Measurements from ENCODE around the gene PPM1H.

PPM1H gene

GRCh38 chr12:62806893-62807292, 128.1 kb downstream of the PPM1H start:
- Histone ChIP-seq H3K9ac (ENCODE audit: low read depth, low read length) (no peak overlapping the region), H3K4me1 (ENCODE audit: insufficient read depth, low read length) (no peaks in the 10 kb centered on the region), H3K36me3 (ENCODE audit: insufficient read depth, low read length) (no peaks in the 10 kb centered on the region), H3K9me3 (ENCODE audit: control insufficient read depth, insufficient read depth, low read length) (no peaks in the 10 kb centered on the region)

GRCh38 chr12:62806244-62806836, 128.6 kb downstream of the PPM1H start:
- H3K36me3 ChIP-seq (ENCODE audit: insufficient read depth, low read length): no peaks in the 10 kb centered on the region
- no peak overlapping the region for H3K9ac ChIP-seq (ENCODE audit: low read depth, low read length)
- H3K4me1 ChIP-seq (ENCODE audit: insufficient read depth, low read length): no peaks in the 10 kb centered on the region
- no peaks in the 10 kb centered on the region for H3K9me3 ChIP-seq (ENCODE audit: control insufficient read depth, insufficient read depth, low read length)

GRCh38 chr12:62805517-62805916, 129.4 kb downstream of the PPM1H start:
- Histone ChIP-seq H3K36me3 (ENCODE audit: insufficient read depth, low read length) (no peaks in the 10 kb centered on the region), H3K9ac (ENCODE audit: low read depth, low read length) (no peak overlapping the region), H3K9me3 (ENCODE audit: control insufficient read depth, insufficient read depth, low read length) (no peaks in the 10 kb centered on the region), H3K4me1 (ENCODE audit: insufficient read depth, low read length) (no peaks in the 10 kb centered on the region)

GRCh38 chr12:62803756-62804155, 131.2 kb downstream of the PPM1H start:
- peaks cover 6% of the 10 kb centered on the region for H3K4me1 ChIP-seq (ENCODE audit: insufficient read depth, low read length)
- H3K9ac ChIP-seq (ENCODE audit: low read depth, low read length): no peak overlapping the region
- H3K36me3 ChIP-seq (ENCODE audit: insufficient read depth, low read length): no peaks in the 10 kb centered on the region
- H3K9me3 ChIP-seq (ENCODE audit: control insufficient read depth, insufficient read depth, low read length): no peaks in the 10 kb centered on the region

- Histone ChIP-seq H3K36me3 (ENCODE audit: insufficient read depth, low read length) (no peaks in the 10 kb centered on the region), H3K9ac (ENCODE audit: low read depth, low read length) (no peak overlapping the region), H3K9me3 (ENCODE audit: control insufficient read depth, insufficient read depth, low read length) (no peaks in the 10 kb centered on the region), H3K4me1 (ENCODE audit: insufficient read depth, low read length) (peaks cover 11% of the 10 kb centered on the region)
Measured at GRCh38 chr12:62802984-62803383, 132.0 kb downstream of the PPM1H start.

- Histone ChIP-seq H3K4me1 (ENCODE audit: insufficient read depth, low read length) (peaks cover 11% of the 10 kb centered on the region), H3K9me3 (ENCODE audit: control insufficient read depth, insufficient read depth, low read length) (no peaks in the 10 kb centered on the region), H3K36me3 (ENCODE audit: insufficient read depth, low read length) (no peaks in the 10 kb centered on the region), H3K9ac (ENCODE audit: low read depth, low read length) (no peak overlapping the region)
Measured at GRCh38 chr12:62802321-62802720, 132.6 kb downstream of the PPM1H start.

- no peaks in the 10 kb centered on the region for H3K9me3 ChIP-seq (ENCODE audit: control insufficient read depth, insufficient read depth, low read length)
- H3K4me1 ChIP-seq (ENCODE audit: insufficient read depth, low read length): peaks cover 11% of the 10 kb centered on the region
Measured at GRCh38 chr12:62801796-62802195, 133.2 kb downstream of the PPM1H start.

GRCh38 chr12:62800707-62801400, 134.1 kb downstream of the PPM1H start:
- no peak overlapping the region for H3K9ac ChIP-seq (ENCODE audit: low read depth, low read length)
- H3K36me3 ChIP-seq (ENCODE audit: insufficient read depth, low read length): no peaks in the 10 kb centered on the region
- peaks cover 11% of the 10 kb centered on the region for H3K4me1 ChIP-seq (ENCODE audit: insufficient read depth, low read length)
- no peaks in the 10 kb centered on the region for H3K9me3 ChIP-seq (ENCODE audit: control insufficient read depth, insufficient read depth, low read length)

More at GRCh38 chr12:62801796-62802195, 133.2 kb downstream of the PPM1H start:
- Histone ChIP-seq H3K9ac (ENCODE audit: low read depth, low read length) (no peak overlapping the region), H3K36me3 (ENCODE audit: insufficient read depth, low read length) (no peaks in the 10 kb centered on the region)

GRCh38 chr12:62799766-62800406, 135.1 kb downstream of the PPM1H start:
- Histone ChIP-seq H3K9ac (ENCODE audit: low read depth, low read length) (no peak overlapping the region), H3K36me3 (ENCODE audit: insufficient read depth, low read length) (no peaks in the 10 kb centered on the region), H3K9me3 (ENCODE audit: control insufficient read depth, insufficient read depth, low read length) (no peaks in the 10 kb centered on the region), H3K4me1 (ENCODE audit: insufficient read depth, low read length) (peaks cover 11% of the 10 kb centered on the region)

GRCh38 chr12:62799126-62799736, 135.7 kb downstream of the PPM1H start:
- Histone ChIP-seq H3K9me3 (ENCODE audit: control insufficient read depth, insufficient read depth, low read length) (no peaks in the 10 kb centered on the region), H3K9ac (ENCODE audit: low read depth, low read length) (no peak overlapping the region), H3K36me3 (ENCODE audit: insufficient read depth, low read length) (no peaks in the 10 kb centered on the region), H3K4me1 (ENCODE audit: insufficient read depth, low read length) (peaks cover 11% of the 10 kb centered on the region)

GRCh38 chr12:62794218-62794583, 140.7 kb downstream of the PPM1H start:
- H3K36me3 ChIP-seq (ENCODE audit: insufficient read depth, low read length): no peaks in the 10 kb centered on the region
- H3K4me1 ChIP-seq (ENCODE audit: insufficient read depth, low read length): peaks cover 14% of the 10 kb centered on the region
- no peak overlapping the region for H3K9ac ChIP-seq (ENCODE audit: low read depth, low read length)
- no peaks in the 10 kb centered on the region for H3K9me3 ChIP-seq (ENCODE audit: control insufficient read depth, insufficient read depth, low read length)

- Histone ChIP-seq H3K4me1 (ENCODE audit: insufficient read depth, low read length) (peaks cover 9% of the 10 kb centered on the region), H3K9ac (ENCODE audit: low read depth, low read length) (no peak overlapping the region), H3K36me3 (ENCODE audit: insufficient read depth, low read length) (no peaks in the 10 kb centered on the region), H3K9me3 (ENCODE audit: control insufficient read depth, insufficient read depth, low read length) (no peaks in the 10 kb centered on the region)
Measured at GRCh38 chr12:62793256-62794217, 141.4 kb downstream of the PPM1H start.

- H3K9me3 ChIP-seq (ENCODE audit: control insufficient read depth, insufficient read depth, low read length): no peaks in the 10 kb centered on the region
- peaks cover 6% of the 10 kb centered on the region; the same call in 1 of the 2 replicates for H3K4me1 ChIP-seq (ENCODE audit: insufficient read depth, low read length)
- H3K36me3 ChIP-seq (ENCODE audit: insufficient read depth, low read length): no peaks in the 10 kb centered on the region
- H3K9ac ChIP-seq (ENCODE audit: low read depth, low read length): no peak overlapping the region
Measured at GRCh38 chr12:62792236-62792870, 142.6 kb downstream of the PPM1H start.
